Measurements from ENCODE around the gene SACS.

- TF ChIP-seq POLR2AphosphoS5 (IDR thresholded peaks at IDR 0.05) (no peak), CTCF (IDR thresholded peaks at IDR 0.05) (no peak)
These were observed 14.5 kb downstream of the SACS start for GRCh38 chr13:23418776-23419683.

Measured in gastroesophageal sphincter (tissue), 3 donors.